H1 (cell line): ENCODE results near the gene ATP8B2. TPM values are rescaled to one million over a fixed set of nuclear protein-coding genes. Genes with fewer than 3 reads are reported as not detected.

Experiments
- RAD21 ChIP-seq, 2 experiments: IDR thresholded peaks in 1 of 2; conservative IDR thresholded peaks in 1 of 2; 2 replicates each; pipeline ENCODE4 v1.6.1; 2011; ENCODE audit warnings: low read depth in 2 of 2, low read length in 2 of 2, improper control_type of control experiment in 1 of 2, inconsistent platforms in 1 of 2, mild to moderate bottlenecking in 1 of 2, moderate library complexity in 1 of 2
- polyA plus RNA-seq, 7 experiments: library from polyadenylated mRNA; depleted of rRNA in 3 of 7; stranded (reverse) in 5 of 7; unstranded in 2 of 7; fragments of >200 nt in 5 of 7; fragments of 200-250 nt in 2 of 7; gene quantifications; 1 replicate in 5 of 7; 2 replicates in 1 of 7; 4 replicates in 1 of 7; pipeline versions ENCODE4 v1.2.1 to v1.2.3, GENCODE V29; 2011 to 2013; ENCODE audit warnings: missing spikeins in 2 of 7, mixed read lengths in 2 of 7
- total RNA-seq: library from RNA; stranded (reverse); fragmentation: NEBNext Ultra II Directional; extraction: Animal tissue kit (Norgen Biotek cat#: 25700); gene quantifications from 2 replicates; pipeline ENCODE4 v1.2.1, GENCODE V29; 2021

Gene ATP8B2
- total and polyA plus RNA-seq, 2 of the 8 experiments (the other 6 are each of a cell fraction or from before 2014, with no cell fraction given) = 61.4 to 70.1 TPM

DNA sequence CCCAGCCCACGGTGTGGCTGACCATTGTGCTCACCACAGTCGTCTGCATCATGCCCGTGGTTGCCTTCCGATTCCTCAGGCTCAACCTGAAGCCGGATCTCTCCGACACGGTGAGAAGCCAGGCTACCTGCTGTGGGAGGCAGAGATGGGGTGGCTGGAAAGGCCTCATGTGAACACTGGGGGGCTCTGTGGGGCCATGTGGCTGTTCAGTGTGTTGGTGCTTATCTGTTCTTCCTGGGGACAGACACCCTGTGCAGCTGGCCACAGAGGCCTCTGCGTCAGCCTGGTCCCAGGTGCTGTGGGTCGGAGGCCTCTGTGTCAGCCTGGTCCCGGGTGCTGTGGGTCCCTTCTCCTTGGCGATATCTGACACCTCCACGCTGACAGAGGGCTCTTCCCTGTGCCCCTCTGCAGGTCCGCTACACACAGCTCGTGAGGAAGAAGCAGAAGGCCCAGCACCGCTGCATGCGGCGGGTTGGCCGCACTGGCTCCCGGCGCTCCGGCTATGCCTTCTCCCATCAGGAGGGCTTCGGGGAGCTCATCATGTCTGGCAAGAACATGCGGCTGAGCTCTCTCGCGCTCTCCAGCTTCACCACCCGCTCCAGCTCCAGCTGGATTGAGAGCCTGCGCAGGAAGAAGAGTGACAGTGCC lies 23.2 kb downstream of the ATP8B2 start (continued):
- TF ChIP-seq RAD21 (IDR thresholded peaks at IDR 0.05 in 1 of 2, conservative IDR thresholded peaks at IDR 0.05 in 1 of 2; ENCODE audit: low read depth in 2 of 2, low read length in 2 of 2) = peak; percentile 27 to 43; a peak in 3 of 4 replicates
